ENCODE results near the gene SARNP. TPM values are rescaled to one million over a fixed set of nuclear protein-coding genes. Genes with fewer than 3 reads are reported as not detected.

Gene SARNP
- total and polyA plus RNA-seq, 9 of the 15 experiments (the other 6 are each of a cell fraction or from before 2014, with no cell fraction given), result 70.1 to 400 (median 198) TPM

DNA sequence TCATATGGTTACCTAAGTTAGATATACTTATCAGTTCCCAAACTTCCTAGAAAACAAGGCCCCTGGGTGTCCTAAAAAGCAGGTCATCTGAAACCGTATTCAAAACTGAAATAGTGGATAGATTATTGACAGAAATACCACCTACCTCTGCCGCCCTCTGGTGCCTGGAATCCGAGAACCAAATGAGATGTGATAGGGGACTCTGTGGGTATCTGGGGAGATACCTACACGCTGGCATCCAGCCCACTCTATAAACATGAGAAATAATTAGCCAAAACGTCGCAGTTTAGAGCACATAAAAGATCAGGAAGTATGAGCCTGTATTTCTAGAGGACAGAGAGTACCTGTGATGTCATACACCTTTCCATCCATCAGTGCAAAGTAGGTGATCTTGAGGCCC is 4.7 kb upstream of the SARNP start (continued):
- TF ChIP-seq, protein P1, sequence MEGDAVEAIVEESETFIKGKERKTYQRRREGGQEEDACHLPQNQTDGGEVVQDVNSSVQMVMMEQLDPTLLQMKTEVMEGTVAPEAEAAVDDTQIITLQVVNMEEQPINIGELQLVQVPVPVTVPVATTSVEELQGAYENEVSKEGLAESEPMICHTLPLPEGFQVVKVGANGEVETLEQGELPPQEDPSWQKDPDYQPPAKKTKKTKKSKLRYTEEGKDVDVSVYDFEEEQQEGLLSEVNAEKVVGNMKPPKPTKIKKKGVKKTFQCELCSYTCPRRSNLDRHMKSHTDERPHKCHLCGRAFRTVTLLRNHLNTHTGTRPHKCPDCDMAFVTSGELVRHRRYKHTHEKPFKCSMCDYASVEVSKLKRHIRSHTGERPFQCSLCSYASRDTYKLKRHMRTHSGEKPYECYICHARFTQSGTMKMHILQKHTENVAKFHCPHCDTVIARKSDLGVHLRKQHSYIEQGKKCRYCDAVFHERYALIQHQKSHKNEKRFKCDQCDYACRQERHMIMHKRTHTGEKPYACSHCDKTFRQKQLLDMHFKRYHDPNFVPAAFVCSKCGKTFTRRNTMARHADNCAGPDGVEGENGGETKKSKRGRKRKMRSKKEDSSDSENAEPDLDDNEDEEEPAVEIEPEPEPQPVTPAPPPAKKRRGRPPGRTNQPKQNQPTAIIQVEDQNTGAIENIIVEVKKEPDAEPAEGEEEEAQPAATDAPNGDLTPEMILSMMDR (IDR thresholded peaks at IDR 0.05 in 2 of 3, conservative IDR thresholded peaks at IDR 0.05 in 1 of 3; ENCODE audit: insufficient read depth in 2 of 3, low read depth in 1 of 3, low read length in 3 of 3), result peak in 2 of 3 experiments; percentile 20 to 38; a peak in 2 of 6 replicates
- TF ChIP-seq FOXA1 (IDR thresholded peaks at IDR 0.05; ENCODE audit: borderline replicate concordance) (no peak), ZNF668 (CRISPR knock-in tag; IDR thresholded peaks at IDR 0.05) (no peak), SNIP1 (IDR thresholded peaks at IDR 0.05; ENCODE audit: low read depth) (no peak), TEAD4 (IDR thresholded peaks at IDR 0.05; ENCODE audit: low read length) (peak; percentile 73), TEAD4 (CRISPR knock-in tag; IDR thresholded peaks at IDR 0.05; ENCODE audit: borderline replicate concordance) (0 out of 2 replicates have a peak, but pooled peaks have one; percentile 32)

DNA sequence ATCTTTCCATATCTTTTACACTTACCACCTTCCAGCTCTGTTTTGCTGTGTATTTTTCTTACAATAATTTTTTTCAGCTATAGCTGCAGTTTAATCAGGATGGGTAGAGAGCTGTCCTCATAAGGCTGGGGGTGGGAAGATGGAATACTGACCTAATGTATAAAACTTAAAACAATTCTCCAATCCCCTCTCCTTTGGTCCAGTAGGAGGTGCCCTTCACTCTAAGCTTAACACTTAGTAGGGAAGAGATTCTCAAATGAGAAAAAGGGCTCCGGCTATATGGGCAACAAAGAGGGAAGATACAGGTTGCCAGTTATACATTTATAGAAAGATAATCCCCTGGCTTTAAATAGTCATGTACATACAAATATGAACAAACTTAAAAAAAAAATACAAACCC is 3.2 kb upstream of the SARNP start:
- DNase-seq (ENCODE audit: extremely low read depth in 1 of 4, low spot score in 3 of 4) (peak in 3 of 4 experiments; percentile 27 to 37 (median 27)), ATAC-seq (no peak), FAIRE-seq (no peak)
- H2AFZ ChIP-seq (ENCODE audit: low read depth, low read length), result no peak overlapping the region
- in situ Hi-C loops (cut with MboI) (no loop called here), intact Hi-C loops (cut with micrococcal nuclease) (no loop called here)
- no peaks in the 10 kb centered on the region for H3K9me1 ChIP-seq (ENCODE audit: control insufficient read depth, insufficient read depth, low read length)
- 100% methylated on average over 1 of the region's 1 CpG for WGBS (ENCODE audit: insufficient coverage, low coverage, missing lambda C conversion rate)
- peaks cover 3 to 6% of the 10 kb centered on the region in 2 experiments; a peak in 3 of 5 replicates for H3K4me1 ChIP-seq (replicated peaks in 1 of 2; ENCODE audit: control insufficient read depth in 2 of 2, insufficient read depth in 2 of 2, low read length in 2 of 2)
- H3K4me2 ChIP-seq (ENCODE audit: insufficient read depth, low read length), result no peak overlapping the region
- ChIA-PET POLR2A (interaction anchor here (0.6 to 5.5 kb wide), 6 partner anchors 12 to 192 kb away, joined by 3 to 64 read pairs (median 4); partner anchors contain the start of genes DNAJC14, PYM1 and RAB5B), CTCF (ENCODE audit: low intra/inter-chr PET ratio) (interaction anchor here (0.6 kb wide), 1 partner anchor 18 kb away, joined by 3 read pairs; no protein-coding TSS in a partner anchor)
- H3K79me2 ChIP-seq (ENCODE audit: control insufficient read depth, insufficient read depth, low read length), result peaks cover 59% of the 10 kb centered on the region
- no TSS peak for BruUV-seq (replicated peaks)
- H3K9ac ChIP-seq (ENCODE audit: insufficient read depth in 1 of 2, low read depth in 2 of 2, low read length in 2 of 2), result no peak overlapping the region; a peak in 1 of 4 replicates
- no peaks in the 10 kb centered on the region for H3K9me3 ChIP-seq (replicated peaks; ENCODE audit: control insufficient read depth, insufficient read depth, low read depth, low read length)
- no peaks in the 10 kb centered on the region for H3K27me3 ChIP-seq (ENCODE audit: control insufficient read depth in 2 of 2, insufficient read depth in 2 of 2, low read length in 2 of 2)
- H3K27ac ChIP-seq (ENCODE audit: extremely low read depth, low read depth, low read length), result no peak overlapping the region
- 0 out of 2 replicates have a peak, but pooled peaks cover 3% of the 10 kb centered on the region for H4K20me1 ChIP-seq (replicated peaks; ENCODE audit: control insufficient read depth, insufficient read depth, low read length)
- H3K36me3 ChIP-seq (ENCODE audit: control insufficient read depth, insufficient read depth, low read length), result peaks cover 63% of the 10 kb centered on the region
- no peak overlapping the region for H3K4me3 ChIP-seq
- TF ChIP-seq BMI1 (IDR thresholded peaks at IDR 0.05; ENCODE audit: low read length), result no peak
- no peak for TF ChIP-seq FUS (optimal IDR thresholded peaks at IDR 0.05; ENCODE audit: low read depth, low read length)
- TF ChIP-seq SP1 (CRISPR knock-in tag; IDR thresholded peaks at IDR 0.05), result no peak
- no peak for TF ChIP-seq DNMT1 (IDR thresholded peaks at IDR 0.05)
- TF ChIP-seq CC2D1A (IDR thresholded peaks at IDR 0.05), result 0 out of 2 replicates have a peak, but pooled peaks have one; percentile 20
- no peak for TF ChIP-seq POLR2B (IDR thresholded peaks at IDR 0.05; ENCODE audit: low read depth, partially characterized antibody)
- TF ChIP-seq ZBTB1 (CRISPR knock-in tag; IDR thresholded peaks at IDR 0.05; ENCODE audit: borderline replicate concordance, low read depth), result no peak
- TF ChIP-seq ZBTB7A (IDR thresholded peaks at IDR 0.05; ENCODE audit: borderline replicate concordance, control insufficient read depth, low read depth, low read length), result no peak
- TF ChIP-seq, protein P2, sequence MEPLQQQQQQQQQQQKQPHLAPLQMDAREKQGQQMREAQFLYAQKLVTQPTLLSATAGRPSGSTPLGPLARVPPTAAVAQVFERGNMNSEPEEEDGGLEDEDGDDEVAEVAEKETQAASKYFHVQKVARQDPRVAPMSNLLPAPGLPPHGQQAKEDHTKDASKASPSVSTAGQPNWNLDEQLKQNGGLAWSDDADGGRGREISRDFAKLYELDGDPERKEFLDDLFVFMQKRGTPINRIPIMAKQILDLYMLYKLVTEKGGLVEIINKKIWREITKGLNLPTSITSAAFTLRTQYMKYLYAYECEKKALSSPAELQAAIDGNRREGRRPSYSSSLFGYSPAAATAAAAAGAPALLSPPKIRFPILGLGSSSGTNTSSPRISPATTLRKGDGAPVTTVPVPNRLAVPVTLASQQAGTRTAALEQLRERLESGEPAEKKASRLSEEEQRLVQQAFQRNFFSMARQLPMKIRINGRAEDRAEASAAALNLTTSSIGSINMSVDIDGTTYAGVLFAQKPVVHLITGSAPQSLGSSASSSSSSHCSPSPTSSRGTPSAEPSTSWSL (CRISPR knock-in tag; IDR thresholded peaks at IDR 0.05; ENCODE audit: borderline replicate concordance), result no peak
- TF ChIP-seq FOXP1 (CRISPR knock-in tag; IDR thresholded peaks at IDR 0.05), result no peak
- no peak for TF ChIP-seq ZNF584 (CRISPR knock-in tag; IDR thresholded peaks at IDR 0.05; ENCODE audit: low read depth)
- TF ChIP-seq, protein P3, sequence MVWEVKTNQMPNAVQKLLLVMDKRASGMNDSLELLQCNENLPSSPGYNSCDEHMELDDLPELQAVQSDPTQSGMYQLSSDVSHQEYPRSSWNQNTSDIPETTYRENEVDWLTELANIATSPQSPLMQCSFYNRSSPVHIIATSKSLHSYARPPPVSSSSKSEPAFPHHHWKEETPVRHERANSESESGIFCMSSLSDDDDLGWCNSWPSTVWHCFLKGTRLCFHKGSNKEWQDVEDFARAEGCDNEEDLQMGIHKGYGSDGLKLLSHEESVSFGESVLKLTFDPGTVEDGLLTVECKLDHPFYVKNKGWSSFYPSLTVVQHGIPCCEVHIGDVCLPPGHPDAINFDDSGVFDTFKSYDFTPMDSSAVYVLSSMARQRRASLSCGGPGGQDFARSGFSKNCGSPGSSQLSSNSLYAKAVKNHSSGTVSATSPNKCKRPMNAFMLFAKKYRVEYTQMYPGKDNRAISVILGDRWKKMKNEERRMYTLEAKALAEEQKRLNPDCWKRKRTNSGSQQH (CRISPR knock-in tag; IDR thresholded peaks at IDR 0.05), result no peak

All from K562 (cell line).